ENCODE measurements around the gene ZNF438. TPM values are rescaled to one million over a fixed set of nuclear protein-coding genes. Genes with fewer than 3 reads are reported as not detected.
"Not testable (repeated sequence)": the region's sequence is repeated elsewhere in the genome, so short reads cannot be mapped to it uniquely, and the experiment has no call there.

Gene ZNF438
- total RNA-seq, 1 donor from 2014 or later: 13.9 TPM

DNA sequence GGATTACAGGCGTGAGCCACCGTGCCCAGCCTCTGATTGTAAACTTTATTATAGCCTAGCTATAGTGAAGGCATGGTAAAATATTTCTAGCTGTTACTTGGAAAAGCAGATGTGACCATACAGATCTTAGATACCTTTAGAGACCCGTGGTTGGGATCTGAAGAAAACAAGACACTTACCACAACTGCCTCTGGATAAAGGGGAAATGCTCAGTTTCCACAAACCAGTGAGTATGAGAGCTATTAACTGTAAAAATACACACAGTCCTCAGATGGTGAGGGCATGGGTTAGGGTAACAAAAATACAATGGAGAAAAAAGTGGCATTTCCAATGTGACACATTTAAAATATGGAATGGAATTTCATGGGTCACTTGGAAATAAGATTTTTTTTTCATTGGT, 63.0 kb downstream of the ZNF438 start:
- intact Hi-C loops (cut with micrococcal nuclease): no loop called here
- ATAC-seq: no peak
- no peak for DNase-seq

DNA sequence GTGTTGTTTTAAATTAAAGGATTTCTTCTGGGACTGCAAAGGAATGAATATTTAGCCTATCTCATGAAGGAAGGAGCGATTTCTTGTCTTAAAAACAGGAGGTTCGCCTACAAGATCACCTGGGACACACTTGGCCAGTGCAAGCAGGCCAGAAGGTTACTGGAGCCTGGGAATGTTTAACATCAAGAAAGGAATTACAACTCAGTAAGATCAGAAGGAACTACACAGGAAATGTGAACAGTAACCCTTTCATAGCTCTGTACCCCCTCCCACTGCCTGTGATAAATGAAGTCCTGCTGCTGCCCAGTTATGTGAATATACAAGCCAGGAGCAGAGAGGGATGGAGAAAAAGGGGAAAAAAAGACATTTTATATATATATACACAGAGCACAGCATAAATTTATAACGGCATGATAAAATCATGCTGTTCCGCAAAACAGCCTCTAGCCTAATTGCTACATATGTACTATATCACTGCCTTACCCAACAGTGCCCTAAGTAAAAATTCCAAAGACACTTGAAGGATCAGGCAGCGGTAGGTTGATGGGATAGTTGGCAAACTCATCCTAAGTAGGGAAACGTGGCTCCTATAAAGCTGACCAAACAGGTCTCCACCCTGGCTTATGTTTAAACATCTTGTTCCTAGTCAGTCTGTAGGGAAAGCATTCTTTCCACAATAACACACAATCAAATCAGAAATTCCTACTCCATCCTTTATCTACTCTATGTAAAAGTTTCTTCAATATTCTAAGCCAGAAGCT, 63.8 kb downstream of the ZNF438 start:
- DNase-seq: no peak
- no peak for ATAC-seq
- intact Hi-C loops (cut with micrococcal nuclease): no loop called here

- ATAC-seq (no peak), DNase-seq (no peak)
- intact Hi-C loops (cut with micrococcal nuclease): no loop called here
Measured at GRCh38 chr10:30963992-30964930, 67.4 kb downstream of the ZNF438 start.

DNA sequence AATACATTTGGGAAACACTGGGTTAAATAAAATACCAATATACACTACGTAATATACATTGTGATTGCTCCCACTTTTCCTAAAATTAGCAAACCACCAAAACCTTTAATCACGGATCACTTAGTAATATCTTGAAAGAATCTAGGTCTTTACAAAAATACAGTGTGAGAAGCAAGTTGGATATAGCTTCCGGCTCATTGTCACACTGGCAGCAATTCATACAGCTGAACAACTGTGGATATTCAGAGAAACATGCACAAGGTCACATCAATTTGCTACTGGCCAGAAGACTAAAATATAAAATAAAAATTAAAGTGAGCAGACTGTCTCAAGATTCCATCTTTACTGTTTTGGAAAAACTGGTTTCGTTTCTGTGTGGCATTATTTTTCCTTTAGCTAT, 69.1 kb downstream of the ZNF438 start:
- intact Hi-C loops (cut with micrococcal nuclease): no loop called here
- ATAC-seq (no peak), DNase-seq (no peak)

- ATAC-seq (no peak), DNase-seq (no peak)
- intact Hi-C loops (cut with micrococcal nuclease): loop anchor here (5.0 kb wide), 1 partner anchor 38 kb away; no protein-coding TSS in a partner anchor
Measured at GRCh38 chr10:30959836-30960210, 71.8 kb downstream of the ZNF438 start.

DNA sequence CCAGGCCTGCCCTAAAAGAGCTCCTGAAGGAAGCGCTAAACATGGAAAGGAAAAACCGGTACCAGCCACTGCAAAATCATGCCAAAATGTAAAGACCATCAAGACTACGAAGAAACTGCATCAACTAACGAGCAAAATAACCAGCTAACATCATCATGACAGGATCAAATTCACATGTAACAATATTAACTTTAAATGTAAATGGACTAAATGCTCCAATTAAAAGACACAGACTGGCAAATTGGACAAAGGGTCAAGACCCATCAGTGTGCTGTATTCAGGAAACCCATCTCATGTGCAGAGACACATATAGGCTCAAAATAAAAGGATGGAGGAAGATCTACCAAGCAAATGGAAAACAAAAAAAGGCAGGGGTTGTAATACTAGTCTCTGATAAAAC, 82.4 kb downstream of the ZNF438 start:
- DNase-seq; intact Hi-C loops (cut with micrococcal nuclease); ATAC-seq: not testable (repeated sequence)

DNA sequence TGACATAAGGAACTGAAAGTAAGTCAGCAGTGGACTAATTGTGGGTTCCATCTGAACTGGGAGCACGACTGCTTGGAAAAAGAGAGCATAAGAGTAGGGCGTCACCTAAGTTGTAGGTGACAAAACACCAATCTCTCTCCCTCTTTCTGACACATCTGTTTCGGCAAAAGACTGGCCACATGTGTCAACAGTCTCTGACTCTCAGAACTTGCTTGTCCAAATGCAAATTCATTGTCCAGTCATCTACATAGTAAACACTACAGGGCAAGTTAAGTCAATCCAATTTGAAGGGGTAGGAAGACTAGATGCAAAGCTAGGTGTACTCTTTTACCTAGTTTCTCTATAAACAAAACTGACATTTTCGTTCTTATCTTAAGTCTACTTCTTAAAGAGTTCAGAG, 87.7 kb downstream of the ZNF438 start:
- ATAC-seq: no peak
- intact Hi-C loops (cut with micrococcal nuclease): no loop called here
- DNase-seq: no peak

GRCh38 chr10:30943451-30943850, 88.2 kb downstream of the ZNF438 start:
- ATAC-seq: no peak
- intact Hi-C loops (cut with micrococcal nuclease): no loop called here
- no peak for DNase-seq

GRCh38 chr10:30940256-30940655, 91.4 kb downstream of the ZNF438 start:
- ATAC-seq: no peak
- DNase-seq: no peak
- intact Hi-C loops (cut with micrococcal nuclease): no loop called here

DNA sequence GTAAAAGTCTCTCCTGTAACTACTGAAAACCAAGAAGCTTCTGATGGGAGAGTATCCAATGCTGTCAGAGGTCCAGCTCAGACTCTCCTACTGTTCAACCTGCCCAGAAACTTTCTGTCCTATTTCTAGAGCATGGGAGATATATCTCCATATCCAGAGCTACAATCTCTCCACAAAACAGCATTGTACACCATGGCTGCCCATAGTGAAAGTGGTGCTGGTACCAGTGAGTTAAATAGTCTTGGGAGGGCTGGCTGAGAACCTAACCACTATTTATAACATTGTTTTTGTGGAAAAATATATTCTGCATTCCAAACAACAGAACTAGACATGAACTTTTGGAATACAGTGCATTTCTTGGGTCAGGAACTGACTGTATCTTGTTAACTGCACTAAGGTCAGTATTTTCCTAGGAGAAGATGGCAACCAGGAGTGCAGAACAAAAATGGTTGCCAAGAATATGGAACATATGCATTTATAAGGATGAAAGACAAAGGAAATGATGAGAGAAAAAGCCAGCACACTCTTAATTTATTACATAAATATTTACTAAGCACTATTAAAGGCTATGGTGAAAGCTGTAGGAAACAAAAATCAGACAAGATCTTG, 91.9 kb downstream of the ZNF438 start:
- intact Hi-C loops (cut with micrococcal nuclease): no loop called here
- DNase-seq: no peak
- ATAC-seq: no peak

DNA sequence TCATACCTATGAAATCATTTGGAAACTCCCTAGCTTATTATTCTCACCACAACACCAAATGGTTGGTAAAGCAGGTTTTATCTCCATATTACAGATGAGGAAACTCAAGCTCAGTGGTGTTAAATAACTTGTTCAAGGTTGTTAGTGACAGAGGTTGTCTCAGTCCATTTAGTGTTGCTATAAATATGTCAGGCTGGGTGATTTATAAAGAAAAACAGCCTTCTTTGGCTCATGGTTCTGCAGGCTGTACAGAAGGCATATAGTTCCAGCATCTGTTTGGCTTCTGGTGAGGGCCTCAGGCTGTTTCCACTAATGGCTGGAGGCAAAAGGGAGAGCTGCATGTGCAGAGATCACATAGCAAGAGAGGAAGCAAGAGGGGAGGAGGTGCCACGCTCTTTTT, 96.6 kb downstream of the ZNF438 start:
- intact Hi-C loops (cut with micrococcal nuclease): no loop called here

GRCh38 chr10:30931094-30931493, 100.6 kb downstream of the ZNF438 start:
- intact Hi-C loops (cut with micrococcal nuclease): no loop called here
- no peak for DNase-seq
- no peak for ATAC-seq

More for the DNA sequence above, 96.6 kb downstream of the ZNF438 start:
- peak; percentile 50 for ATAC-seq
- no peak for DNase-seq

DNA sequence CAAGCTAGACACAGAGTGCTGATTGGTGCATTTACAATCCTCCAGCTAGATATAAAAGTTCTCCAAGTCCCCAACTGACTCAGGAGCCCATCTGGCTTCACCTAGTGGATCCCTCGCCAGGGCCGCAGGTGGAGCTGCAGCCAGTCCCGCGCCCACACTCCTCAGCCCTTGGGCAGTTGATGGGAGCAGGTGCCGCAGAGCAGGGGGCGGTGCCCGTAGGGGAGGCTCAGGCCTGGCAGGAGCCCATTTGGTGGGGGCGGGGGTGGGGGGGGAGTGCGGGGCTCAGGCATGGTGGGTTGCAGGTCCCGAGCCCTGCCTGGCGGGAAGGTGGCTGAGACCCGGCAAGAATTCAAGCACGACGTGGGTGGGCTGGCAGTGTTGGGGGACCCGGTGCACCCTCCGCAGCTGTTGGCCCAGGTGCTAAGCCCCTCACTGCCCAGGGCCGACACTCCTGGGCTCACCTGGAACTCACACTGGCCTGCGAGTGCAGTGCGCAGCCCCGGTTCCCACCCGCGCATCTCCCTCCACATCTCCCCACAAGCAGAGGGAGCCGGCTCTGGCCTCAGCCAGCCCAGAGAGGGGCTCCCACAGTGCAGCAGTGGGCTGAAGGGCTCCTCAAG, 101.7 kb downstream of the ZNF438 start:
- intact Hi-C loops (cut with micrococcal nuclease): no loop called here
- DNase-seq (no peak), ATAC-seq (no peak)

DNA sequence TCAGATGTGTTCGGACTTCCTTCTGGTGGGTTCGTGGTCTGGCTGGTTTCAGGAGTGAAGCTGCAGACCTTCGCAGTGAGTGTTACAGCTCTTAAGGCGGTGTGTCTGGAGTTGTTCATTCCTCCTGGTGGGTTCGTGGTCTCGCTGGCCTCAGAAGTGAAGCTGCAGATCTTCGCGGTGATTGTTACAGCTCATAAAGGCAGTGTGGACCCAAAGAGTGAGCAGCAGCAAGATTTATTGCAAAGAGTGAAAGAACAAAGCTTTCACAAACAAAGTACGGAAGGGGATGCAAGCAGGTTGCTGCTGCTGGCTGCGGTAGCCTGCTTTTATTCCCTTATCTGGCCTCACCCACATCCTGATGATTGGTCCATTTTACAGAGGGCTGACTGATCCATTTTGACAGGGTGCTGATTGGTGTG, 102.3 kb downstream of the ZNF438 start:
- DNase-seq; ATAC-seq; intact Hi-C loops (cut with micrococcal nuclease): not testable (repeated sequence)

- intact Hi-C loops (cut with micrococcal nuclease): no loop called here
- ATAC-seq (no peak), DNase-seq (no peak)
Measured at GRCh38 chr10:30928742-30929141, 102.9 kb downstream of the ZNF438 start.

DNA sequence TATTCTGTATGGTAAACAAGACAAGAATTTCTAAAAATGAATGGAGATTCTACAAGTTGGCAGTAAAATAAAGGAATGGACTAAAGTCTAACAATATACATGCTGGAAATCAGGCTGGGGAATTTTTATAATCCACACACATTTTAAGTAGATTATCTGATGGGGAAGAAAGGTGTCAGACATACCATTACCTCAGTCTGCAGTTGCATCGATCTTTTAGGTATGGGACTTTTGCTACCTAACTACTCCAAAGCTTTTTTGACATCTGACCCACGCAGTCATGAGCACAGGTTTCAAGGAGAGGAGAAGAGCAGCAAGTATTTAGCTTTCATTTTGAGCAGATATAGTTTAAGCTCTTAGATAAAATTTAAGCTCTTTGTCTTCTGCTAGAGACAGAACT, 113.0 kb downstream of the ZNF438 start:
- DNase-seq (no peak), ATAC-seq (no peak)
- intact Hi-C loops (cut with micrococcal nuclease): no loop called here

GRCh38 chr10:30917789-30918188, 113.9 kb downstream of the ZNF438 start:
- no peak for ATAC-seq
- intact Hi-C loops (cut with micrococcal nuclease): no loop called here
- DNase-seq: no peak

DNA sequence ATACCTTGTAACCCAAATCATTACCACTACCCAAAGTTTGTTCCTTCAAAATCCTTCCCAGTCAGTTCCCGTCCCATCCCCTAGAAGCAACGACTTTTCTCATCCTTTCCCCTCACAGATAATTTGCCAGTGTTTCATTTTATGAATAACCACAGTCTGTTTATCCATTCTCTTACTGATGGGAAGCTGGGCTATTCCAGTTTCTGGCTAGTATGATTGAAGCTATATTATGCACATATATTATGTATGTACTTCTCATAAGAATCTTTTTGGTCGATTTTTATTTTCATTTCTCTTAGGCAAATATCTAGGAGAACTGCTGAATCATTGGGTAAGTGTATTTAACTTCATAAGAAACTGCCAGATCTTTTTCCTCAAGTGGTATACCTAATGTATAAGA, 114.6 kb downstream of the ZNF438 start:
- DNase-seq: no peak
- intact Hi-C loops (cut with micrococcal nuclease): no loop called here
- no peak for ATAC-seq

DNA sequence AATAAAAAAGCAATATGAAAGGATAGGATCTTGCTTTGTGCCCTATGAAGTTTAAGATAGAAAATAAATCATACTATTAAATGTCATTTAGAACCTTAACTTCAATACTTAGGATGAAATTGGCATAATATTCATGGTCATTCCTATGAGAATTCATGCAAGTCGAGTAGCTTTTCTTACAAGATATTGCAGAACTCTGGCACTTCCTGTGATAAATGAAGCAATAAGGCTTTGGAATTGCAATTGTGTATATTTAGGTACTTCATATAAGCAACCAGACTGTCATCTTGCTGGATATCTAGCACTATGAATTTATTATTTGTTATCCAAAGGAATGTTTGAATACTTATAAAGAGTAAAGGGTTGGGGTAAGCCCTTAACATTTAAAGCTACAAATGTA, 116.5 kb downstream of the ZNF438 start:
- intact Hi-C loops (cut with micrococcal nuclease): no loop called here
- DNase-seq: no peak
- no peak for ATAC-seq
